NCI-H1092 (cell line): ENCODE measurements around the gene CRBN.

ENCODE experiments used
- DNase-seq: peaks from one replicate; lab custom pipeline; 2025; lab: John Stamatoyannopoulos, UW

The CRBN gene

GRCh38 chr3:3179407-3180094 lies at the start of gene CRBN:
CRBN (minus strand) TSS chr3:3179691; CDS start chr3:3179687, 4 bp downstream.
- peak; percentile 47 for DNase-seq

GRCh38 chr3:3227640-3228039 lies 48.1 kb upstream of the CRBN start:
- no peak for DNase-seq

- DNase-seq = no peak
Measured at GRCh38 chr3:3221528-3221927, 42.0 kb upstream of the CRBN start.

GRCh38 chr3:3216401-3216800 lies 36.9 kb upstream of the CRBN start:
- DNase-seq = no peak

- no peak for DNase-seq
Measured at GRCh38 chr3:3212781-3213440, 33.4 kb upstream of the CRBN start.

GRCh38 chr3:3209714-3210113 lies 30.2 kb upstream of the CRBN start:
- DNase-seq = no peak

GRCh38 chr3:3209057-3209456 lies 29.6 kb upstream of the CRBN start:
- DNase-seq = no peak

- no peak for DNase-seq
Measured at GRCh38 chr3:3201611-3202010, 22.1 kb upstream of the CRBN start.

GRCh38 chr3:3200632-3201212 lies 21.2 kb upstream of the CRBN start:
- DNase-seq = peak; percentile 36

- DNase-seq = no peak
Measured at GRCh38 chr3:3199306-3199705, 19.8 kb upstream of the CRBN start.

GRCh38 chr3:3196148-3196861 lies 16.8 kb upstream of the CRBN start:
- DNase-seq = no peak

- DNase-seq = no peak
Measured at GRCh38 chr3:3194861-3195260, 15.4 kb upstream of the CRBN start.

GRCh38 chr3:3192286-3192675 lies 12.8 kb upstream of the CRBN start:
- DNase-seq = no peak

GRCh38 chr3:3191675-3192285 lies 12.3 kb upstream of the CRBN start:
- no peak for DNase-seq

- DNase-seq = no peak
Measured at GRCh38 chr3:3189961-3190360, 10.5 kb upstream of the CRBN start.

GRCh38 chr3:3189102-3189727 lies 9.7 kb upstream of the CRBN start:
- no peak for DNase-seq

GRCh38 chr3:3184876-3185275 lies 5.4 kb upstream of the CRBN start:
- DNase-seq = no peak

GRCh38 chr3:3180456-3180855 lies 965 bp upstream of the CRBN start:
- DNase-seq = no peak

GRCh38 chr3:3178498-3179328 lies 778 bp downstream of the CRBN start:
- DNase-seq = no peak

GRCh38 chr3:3177861-3178497 lies 1.5 kb downstream of the CRBN start:
- DNase-seq = no peak

- no peak for DNase-seq
Measured at GRCh38 chr3:3172627-3173026, 6.9 kb downstream of the CRBN start.
